ENCODE data around the gene COG3.
"Not testable (repeated sequence)": the region's sequence is repeated elsewhere in the genome, so short reads cannot be mapped to it uniquely, and the experiment has no call there.

COG3 gene, protein sequence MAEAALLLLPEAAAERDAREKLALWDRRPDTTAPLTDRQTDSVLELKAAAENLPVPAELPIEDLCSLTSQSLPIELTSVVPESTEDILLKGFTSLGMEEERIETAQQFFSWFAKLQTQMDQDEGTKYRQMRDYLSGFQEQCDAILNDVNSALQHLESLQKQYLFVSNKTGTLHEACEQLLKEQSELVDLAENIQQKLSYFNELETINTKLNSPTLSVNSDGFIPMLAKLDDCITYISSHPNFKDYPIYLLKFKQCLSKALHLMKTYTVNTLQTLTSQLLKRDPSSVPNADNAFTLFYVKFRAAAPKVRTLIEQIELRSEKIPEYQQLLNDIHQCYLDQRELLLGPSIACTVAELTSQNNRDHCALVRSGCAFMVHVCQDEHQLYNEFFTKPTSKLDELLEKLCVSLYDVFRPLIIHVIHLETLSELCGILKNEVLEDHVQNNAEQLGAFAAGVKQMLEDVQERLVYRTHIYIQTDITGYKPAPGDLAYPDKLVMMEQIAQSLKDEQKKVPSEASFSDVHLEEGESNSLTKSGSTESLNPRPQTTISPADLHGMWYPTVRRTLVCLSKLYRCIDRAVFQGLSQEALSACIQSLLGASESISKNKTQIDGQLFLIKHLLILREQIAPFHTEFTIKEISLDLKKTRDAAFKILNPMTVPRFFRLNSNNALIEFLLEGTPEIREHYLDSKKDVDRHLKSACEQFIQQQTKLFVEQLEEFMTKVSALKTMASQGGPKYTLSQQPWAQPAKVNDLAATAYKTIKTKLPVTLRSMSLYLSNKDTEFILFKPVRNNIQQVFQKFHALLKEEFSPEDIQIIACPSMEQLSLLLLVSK

DNA sequence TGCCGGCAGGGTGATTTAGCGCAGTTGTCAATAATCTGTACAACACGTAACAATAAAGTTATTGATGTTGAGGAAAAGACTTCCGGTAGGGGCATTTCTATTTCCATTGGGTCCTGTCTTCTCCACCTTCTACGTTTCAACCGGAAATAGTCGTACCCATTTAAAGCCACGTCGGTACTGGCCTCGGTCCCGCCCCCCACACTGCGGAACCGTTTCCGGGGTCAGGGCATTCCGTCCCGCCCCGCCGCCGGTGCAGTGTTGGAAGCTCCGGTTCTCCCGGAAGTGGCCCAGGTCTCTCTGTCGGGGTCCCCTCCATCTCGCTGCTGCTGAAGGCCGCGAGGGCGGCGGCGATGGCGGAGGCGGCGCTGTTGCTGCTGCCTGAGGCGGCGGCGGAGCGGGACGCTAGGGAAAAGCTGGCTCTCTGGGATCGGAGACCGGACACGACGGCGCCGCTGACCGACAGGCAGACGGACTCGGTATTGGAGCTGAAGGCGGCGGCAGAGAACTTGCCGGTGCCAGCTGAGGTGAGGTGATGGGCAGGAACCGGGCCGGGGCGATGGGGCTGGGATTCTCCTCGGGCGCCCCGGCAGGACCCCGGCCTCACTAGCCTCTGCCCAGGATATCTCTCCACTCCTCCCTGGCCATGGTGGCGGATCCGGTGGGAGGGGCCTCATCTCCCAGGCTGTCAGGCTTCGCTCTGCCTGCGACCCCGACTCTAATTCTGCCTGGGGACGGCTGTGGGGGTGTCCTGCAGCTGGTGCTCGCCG is at the start of gene COG3:
TSS of gene COG3 (plus strand) at position 253 of the 767 bp plus-strand sequence. CDS start at position 351, 98 bp downstream.
- peak; percentile 88 to 97 for DNase-seq

DNA sequence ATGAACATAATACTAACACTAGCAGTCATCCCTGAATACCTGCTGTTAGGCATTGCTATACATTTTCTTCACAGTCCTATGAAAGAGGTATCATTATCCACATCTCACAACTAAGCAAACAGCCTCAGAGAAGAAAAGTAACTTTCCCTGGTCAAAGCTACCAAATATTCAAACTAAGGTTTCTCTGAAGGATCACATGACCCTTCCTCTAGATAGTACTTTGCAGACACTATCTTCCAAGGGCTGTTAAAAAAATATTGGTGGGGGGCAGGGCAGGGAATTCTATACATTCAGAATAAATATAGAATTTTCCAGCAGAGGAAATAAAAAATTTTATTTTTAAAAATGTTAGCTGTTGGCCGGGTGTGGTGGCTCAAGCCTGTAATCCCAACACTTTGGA is 49.6 kb upstream of the COG3 start:
- no peak for DNase-seq

DNA sequence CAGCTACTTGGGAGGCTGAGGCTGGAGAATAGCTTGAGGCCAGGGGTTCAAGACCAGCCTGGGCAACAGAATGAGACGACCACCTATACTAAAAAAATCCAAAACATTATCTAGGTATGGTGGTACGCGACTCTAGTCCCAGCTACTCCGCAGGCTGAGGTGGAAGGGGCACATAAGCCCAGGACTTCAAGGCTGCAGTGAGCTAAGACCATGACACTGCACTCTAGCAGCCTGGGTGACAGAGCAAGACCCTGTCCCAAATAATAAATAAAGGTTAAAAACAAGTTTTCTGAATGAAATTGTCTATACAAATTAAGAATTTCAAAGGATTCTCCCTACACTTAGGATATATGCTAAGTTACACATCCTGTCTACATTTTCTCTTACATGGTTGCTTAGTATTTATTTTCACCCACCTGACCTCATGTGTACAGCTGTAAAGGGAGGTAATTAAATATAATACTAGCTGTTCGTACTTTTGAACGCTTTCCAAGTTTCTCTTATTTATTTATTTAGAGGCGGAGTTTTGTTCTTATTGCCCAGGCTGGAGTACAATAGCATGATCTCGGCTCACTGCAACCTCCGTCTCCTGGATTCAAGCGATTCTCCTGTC is 48.1 kb upstream of the COG3 start:
- no peak for DNase-seq

DNA sequence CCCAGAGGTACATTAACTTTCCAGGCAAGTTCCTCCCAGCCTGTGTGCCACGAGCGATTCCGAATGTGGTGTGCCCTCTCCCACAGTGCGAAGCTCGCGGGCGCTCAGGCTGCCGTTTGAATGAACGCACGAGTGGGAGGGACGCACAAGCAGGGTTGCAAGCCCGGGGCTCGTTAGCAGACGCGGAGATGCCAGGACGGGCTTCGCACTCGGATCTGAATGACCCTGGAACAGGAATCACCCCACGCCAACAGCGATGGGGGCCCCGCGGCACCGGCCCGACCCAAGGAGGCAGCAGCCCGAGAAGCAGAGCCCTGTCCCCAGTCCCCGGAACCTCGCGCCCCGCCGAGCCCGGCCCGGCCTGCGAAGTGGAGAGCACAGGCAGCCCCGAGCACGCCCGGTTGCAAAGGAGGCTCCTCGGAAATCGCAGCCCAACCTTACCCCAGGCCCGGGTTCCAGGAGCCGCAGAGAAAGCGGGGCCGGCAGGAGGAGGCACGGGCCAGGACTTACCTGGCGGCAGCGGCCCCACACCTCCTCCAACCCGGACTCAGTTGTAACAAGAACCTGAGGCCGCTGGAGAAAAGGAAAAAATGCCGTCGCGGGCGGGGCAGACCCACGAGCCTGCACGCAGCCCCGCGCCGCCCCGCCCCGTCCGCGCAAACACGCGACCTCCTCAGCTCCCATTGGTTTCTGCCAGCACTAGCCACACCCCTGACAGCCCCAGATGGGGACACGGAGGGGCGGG is 46.8 kb upstream of the COG3 start, which contains the start of gene SLC25A30:
TSS of gene SLC25A30 (minus strand) at position 584 of the 745 bp plus-strand sequence. CDS start 6,948 bp downstream, outside the sequence.
- peak; percentile 91 to 93 for DNase-seq

DNA sequence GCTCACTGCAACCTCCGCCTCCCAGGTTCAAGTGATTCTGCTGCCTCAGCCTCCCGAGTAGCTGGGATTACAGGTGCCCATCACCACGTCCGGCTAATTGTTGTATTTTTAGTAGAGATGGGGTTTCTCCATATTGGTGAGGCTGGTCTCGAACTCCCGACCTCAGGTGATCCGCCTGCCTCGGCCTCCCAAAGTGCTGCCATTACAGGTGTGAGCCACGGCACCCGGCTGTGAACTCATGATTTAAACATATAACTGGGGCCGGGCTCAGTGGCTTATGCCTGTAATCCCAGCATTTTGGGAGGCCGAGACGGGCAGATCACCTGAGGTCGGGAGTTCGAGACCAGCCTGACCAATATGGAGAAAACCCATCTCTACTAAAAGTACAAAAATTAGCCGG is 45.4 kb upstream of the COG3 start:
- not testable (repeated sequence) for DNase-seq

DNA sequence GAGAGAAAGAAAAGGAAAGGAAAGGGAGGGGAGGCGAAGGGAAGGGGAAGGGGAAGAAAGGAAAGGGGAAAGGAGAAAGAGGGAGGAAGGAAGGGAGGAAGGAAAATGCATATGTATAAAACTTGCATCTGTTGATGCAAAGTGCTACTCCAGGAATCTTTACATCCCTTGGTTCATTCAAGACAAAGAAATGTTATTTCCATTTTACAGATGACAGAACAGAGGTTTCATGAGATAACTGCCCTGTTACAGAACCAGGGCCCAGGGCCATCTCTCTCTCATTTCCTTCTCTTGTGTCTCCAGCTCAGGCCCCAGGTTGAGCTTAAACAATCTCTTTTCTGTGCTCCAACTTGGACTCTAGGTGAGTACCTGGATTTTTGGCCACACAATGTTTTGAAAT is 44.8 kb upstream of the COG3 start:
- DNase-seq: no peak

DNA sequence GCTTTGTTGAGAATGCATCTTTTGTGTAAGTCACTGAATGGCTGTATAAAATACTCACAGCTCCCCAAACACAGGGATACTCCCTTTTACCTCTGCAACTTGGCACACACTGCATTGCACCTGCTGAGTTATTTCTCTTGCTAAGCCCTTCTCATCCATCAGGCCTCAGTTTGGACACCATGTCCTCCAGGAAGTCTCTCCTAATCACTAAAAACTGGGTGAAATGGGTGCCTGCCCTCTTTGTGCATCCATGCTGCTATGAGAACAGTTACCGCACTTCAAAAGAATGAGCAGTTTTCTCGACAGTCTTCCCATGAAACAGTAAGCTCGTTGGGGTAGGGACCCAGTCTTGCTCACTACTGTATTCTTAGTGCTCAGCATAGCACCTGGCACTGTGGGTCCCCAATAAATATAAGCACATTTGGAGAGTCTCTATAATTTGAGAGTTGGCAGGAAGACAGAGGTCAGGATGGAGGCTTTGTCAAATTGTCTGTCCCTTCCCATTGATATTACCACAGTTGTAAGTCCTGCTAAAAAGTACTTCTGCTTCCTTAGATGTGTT is 41.9 kb upstream of the COG3 start:
- no peak for DNase-seq

DNA sequence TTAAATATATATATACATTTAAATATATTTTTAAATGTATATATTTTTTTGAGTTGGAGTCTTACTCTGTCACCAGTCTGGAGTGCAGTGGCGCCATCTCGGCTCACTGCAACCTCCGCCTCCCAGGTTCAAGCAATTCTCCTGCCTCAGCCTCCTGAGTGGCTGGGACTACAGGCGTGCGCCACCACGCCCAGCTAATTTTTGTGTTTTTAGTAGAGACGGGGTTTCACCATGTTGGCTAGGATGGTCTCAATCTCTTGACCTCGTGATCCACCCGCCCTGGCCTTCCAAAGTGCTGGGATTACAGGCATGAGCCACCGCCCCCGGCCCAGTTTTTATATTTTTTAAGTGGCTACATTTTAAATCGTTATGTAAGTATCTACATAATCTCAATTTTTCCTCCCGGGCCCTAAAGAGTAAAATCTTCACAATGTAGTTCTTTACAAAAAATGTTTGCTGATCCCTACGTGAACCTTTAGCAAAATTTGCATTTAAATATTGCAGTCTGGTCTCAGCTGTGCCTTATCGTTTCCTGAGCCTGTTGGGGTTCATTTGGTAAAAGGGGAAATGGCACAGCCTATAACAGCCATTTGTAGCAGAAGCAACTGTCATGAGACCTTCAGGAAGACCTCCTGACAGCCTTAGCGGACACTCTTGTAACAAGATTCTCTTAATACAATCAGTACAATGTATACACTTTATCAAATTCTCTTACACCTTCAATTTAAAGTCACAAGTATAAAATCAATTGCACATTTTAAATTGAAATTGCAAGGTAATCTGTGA is 38.5 kb upstream of the COG3 start:
- not testable (repeated sequence) for DNase-seq

DNA sequence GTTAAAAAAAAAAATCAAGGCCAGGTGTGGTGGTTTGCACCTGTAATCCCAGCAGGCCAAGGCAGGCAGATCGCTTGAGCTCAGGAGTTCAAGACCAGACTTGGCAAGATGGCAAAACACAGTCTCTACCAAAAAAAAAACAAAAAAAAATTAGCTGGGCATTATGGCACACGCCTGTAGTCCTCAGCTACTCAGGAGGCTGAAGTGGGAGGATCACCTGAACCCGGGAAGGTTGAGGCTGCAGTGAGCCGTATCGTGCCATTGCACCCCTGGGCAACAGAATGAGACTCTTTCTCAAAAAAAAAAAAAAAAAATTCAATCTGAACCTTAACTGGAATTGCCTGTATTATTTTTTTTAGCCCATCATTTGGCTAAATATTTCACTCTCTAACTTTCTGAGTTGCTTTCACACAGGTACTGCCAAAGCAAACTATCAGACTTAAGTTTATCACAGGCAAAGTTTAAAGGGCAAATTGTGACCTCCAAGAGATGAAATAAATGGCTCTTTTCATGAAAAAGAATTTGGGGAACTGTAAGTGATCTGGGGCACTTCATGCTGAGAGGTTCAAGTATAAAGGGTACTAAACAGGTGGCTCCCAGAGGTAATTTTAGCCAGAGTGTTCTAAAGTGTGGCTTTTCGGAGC is 31.9 kb upstream of the COG3 start:
- no peak for DNase-seq

DNA sequence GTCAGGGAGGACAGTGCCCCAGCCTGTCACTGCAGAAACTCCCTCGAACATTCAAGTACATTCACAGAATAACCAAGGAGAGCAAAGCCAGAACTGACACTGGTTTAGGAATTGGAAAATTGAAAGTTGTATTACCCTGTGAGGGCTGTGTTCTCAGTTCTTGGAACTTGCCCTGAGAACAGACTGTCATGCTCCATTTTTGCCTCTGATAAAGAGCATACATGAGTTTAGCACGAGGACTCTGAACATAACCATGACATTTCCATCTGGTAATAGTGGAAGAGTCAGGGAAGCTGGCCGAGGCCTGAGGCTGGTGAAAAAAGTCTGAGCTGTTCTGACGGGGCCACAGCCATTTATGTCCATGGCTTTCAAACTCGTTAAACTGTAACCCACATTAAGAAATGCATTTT is 31.4 kb upstream of the COG3 start:
- DNase-seq: no peak

DNA sequence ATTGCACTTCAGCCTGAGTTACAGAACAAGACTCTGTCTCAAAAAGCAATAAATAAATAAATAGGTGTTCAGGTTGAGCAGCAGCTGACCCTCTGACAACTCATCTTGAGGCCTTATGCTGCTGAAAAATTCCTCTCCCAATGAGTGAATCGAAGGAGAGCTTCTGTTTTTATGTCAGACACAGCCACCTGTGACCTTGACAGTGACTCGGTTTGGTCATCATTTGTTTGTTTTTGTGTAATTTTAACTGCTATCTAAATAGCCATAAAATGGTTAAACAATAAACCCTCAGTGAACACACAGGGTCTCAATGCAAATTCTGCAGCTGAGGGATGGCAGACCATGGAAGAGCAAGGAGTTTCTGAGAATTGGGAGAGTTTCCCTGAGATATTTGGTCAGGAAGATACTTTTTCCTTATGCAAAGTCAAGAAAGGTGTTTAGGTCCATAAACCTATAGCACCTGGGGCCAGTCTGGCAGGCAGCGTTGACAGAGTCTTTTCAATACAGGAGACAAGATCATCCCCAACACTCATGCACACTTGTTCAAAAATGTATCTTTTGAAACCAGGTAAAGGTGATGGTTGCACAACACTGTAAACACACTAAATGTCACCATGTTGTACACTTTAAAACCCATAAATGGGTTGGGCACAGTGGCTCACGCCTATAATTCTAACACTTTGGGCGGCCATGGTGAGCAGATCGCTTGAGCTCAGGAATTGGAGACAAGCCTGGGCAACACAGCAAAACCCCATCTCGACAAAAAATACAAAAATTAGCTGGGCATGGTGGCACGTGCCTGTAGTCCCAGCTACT is 30.0 kb upstream of the COG3 start:
- DNase-seq: no peak

DNA sequence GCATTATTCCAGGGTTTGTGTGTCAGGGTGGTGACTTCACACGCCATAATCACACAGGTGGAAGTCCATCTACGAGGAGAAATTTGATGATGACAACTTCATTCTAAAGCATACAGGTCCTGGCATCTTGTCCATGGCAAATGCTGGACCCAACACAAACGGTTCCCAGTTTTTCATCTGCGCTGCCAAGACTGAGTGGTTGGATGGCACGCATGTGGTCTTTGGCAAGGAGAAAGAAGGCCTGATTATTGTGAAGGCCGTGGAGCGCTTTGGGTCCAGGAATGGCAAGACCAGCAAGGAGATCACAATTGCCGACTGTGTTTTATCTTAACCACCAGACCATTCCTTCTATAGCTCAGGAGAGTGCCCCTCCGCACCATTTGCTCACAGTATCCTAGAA is 28.4 kb upstream of the COG3 start:
- DNase-seq: no peak

DNA sequence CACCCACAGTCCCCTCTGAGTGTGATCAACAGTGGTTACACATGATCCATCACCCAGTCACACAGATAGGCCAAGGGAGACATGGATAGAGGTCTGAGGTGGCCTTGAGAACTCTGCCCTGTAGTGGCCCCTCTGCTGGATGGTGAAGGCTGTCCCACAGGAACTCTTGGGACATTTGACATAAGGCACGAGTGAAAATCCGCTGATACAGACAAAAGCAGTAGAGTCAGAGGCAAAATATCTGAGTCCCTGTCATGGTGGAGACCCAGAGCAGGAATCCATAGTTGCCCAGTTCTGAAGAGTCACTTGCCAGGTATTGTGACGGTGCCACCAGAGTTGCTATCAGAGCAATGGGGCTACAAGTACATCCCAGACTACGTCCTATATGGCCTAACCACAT is 27.8 kb upstream of the COG3 start:
- no peak for DNase-seq

DNA sequence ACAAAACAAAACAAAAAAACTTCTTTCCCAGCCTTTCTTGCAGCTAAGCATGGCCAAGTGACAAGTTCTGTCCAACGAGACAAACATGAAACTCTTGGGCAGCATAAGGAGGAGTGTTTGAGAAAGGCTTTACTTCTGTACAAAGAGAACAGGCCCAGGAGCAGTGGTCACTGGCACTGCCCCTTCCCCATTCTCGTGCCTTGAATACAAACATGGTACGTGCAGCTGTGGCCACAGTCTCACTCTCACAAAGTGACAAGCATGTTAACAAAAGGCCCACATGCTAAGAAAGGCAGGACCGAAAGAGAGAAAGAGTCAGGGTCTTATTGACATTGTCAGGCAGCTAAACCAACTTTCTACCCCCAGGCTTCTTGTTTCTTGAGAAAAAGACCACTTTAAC is 26.8 kb upstream of the COG3 start:
- DNase-seq: no peak

DNA sequence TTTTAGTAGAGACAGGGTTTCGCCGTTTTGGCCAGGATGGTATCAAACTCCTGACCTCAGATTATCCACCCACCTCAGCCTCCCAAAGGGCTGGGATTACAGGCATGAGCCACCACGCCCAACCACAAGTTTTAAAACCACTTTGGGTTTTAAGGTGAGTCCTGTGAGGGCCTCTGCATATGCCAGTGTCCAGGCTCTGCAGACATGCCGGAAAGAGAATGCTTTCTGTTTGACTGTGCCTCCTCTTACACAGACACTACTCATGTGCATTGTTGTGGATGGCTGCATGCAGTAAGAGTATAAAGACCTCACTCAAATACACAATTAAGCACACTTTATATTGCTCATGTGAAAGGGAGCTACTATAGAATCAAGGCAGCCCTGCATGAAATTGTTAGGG is 25.7 kb upstream of the COG3 start:
- no peak for DNase-seq

DNA sequence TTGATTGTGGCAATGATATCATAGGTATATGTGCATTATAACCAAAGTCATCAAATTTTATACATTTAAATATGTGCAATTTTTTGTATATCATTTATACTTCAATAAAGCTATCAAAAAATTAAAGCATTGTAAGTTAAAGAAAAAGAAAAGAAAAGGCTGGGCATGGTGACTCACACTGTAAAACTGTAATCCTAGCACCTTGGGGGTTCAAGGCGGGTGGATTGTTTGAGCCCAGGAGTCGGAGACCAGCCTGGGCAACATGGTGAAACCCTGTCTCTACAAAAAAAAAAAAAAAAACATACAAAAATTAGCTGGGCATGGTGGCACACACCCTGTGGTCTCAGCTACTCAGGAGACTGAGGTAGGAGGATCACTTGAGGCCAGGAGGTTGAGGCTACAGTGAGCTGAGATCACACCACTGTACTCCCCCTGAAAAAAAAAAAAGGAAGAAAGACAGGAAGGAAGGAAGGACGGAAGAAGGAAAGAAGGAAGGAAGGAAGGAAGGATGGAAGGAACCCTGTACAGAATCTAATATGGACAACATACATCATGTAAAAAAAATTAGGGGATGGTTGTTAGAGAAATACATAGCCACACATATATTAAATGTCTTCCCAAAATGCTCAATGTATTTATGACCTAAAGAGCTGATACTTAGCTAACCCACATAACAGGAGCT is 24.8 kb upstream of the COG3 start:
- no peak for DNase-seq

DNA sequence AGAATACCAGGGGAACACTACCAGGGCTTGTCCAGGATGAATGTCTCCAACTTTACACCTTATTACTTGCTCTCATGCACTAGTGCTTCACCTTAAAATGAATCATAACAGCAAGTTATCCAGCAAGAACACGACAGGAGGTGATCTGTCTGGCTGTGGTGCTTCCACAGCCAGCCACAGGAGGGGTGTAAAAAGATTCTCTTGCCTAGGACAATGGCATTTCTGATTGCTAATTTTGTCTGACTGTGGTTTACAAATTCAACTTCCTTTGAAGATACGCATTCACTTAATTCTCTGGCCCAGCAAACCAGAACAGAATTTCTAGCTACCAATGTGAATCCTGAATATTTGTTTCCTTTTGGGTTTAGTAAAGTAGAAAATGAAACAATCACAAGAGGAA is 23.1 kb upstream of the COG3 start:
- DNase-seq: no peak

DNA sequence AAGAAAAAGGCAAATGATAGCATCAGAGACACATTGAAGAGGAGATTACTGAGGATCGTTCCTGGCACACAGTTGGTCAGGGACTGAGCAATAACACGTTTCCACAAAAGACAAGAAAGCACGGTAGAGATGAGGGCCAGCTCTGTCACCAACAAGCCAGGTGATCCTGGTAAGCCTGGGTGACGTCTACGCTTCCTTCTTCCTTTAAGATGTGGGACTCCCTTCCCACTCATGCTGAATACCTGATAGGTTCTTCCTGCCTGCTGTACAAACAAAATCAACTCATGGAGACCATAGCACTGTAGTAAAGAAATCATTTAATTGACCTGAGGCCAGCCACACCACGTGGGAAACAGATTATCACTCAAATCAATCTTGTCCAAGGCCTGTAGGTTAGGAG is 19.7 kb upstream of the COG3 start:
- no peak for DNase-seq

DNA sequence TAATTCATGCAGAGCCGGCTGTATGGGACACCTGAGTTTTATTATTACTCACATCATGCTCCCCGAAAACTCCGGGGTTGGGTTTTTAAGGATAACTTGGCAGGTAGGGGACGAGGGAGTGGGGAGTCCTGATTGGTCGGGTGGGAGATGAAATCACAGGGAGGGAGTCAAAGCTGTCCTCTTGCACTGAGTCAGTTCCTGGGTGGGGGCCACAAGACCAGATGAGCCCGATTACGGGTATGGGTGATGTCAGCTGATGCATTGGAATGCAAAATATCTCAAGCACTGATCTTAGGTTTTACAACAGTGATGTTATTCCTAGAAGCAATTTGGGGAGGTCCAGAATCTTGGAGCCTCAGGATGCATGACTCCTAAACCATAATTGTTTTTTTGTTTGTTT is 18.6 kb upstream of the COG3 start:
- no peak for DNase-seq

Measured in NCI-H524 (cell line).